H9 (cell line): Measurements from ENCODE around the gene KCNJ1. TPM values are rescaled to one million over a fixed set of nuclear protein-coding genes. Genes with fewer than 3 reads are reported as not detected.

Experiments
- DNase-seq: peaks from one replicate; pipeline ENCODE4 v3.0.0-alpha.2; 2017
- H2AFZ ChIP-seq: one replicate; pipeline ENCODE4 v1.6.1; 2013; ENCODE audit warnings: mild to moderate bottlenecking, low read length, control low read depth, moderate library complexity
- H2AK5ac ChIP-seq: 2 replicates; pipeline ENCODE4 v1.6.1; 2013; ENCODE audit warnings: low read length, control low read depth, mixed read lengths; ENCODE audit not compliant: insufficient read length
- H2BK120ac ChIP-seq: one replicate; pipeline ENCODE4 v1.6.1; 2013; ENCODE audit warnings: low read depth, mild to moderate bottlenecking, low read length, control low read depth, inconsistent platforms; ENCODE audit not compliant: poor library complexity, severe bottlenecking
- H2BK12ac ChIP-seq: 2 replicates; pipeline ENCODE4 v1.6.1; 2013; ENCODE audit warnings: low read length, control low read depth, mixed read lengths, low read depth; ENCODE audit not compliant: insufficient read length
- H2BK15ac ChIP-seq: 2 replicates; pipeline ENCODE4 v1.6.1; 2013; ENCODE audit warnings: low read depth, low read length, control low read depth
- H2BK20ac ChIP-seq: one replicate; pipeline ENCODE4 v1.6.1; 2013; ENCODE audit warnings: low read depth, mild to moderate bottlenecking, low read length, control low read depth, inconsistent platforms; ENCODE audit not compliant: poor library complexity, severe bottlenecking
- H2BK5ac ChIP-seq: 2 replicates; pipeline ENCODE4 v1.6.1; 2013; ENCODE audit warnings: low read length, control low read depth, mixed read lengths; ENCODE audit not compliant: insufficient read length
- H3K14ac ChIP-seq: 2 replicates; pipeline ENCODE4 v1.6.1; 2013; ENCODE audit warnings: low read length, control low read depth; ENCODE audit not compliant: insufficient read depth
- H3K18ac ChIP-seq: 2 replicates; pipeline ENCODE4 v1.6.1; 2013; ENCODE audit warnings: low read depth, mild to moderate bottlenecking, mixed read lengths, low read length, control low read depth; ENCODE audit not compliant: insufficient read length
- H3K23ac ChIP-seq: 2 replicates; pipeline ENCODE4 v1.6.1; 2013; ENCODE audit warnings: low read length, control low read depth, mixed read lengths, low read depth; ENCODE audit not compliant: insufficient read length
- H3K23me2 ChIP-seq: 2 replicates; pipeline ENCODE4 v1.6.1; 2013; ENCODE audit warnings: low read depth, mild to moderate bottlenecking, mixed read lengths, low read length, control low read depth; ENCODE audit not compliant: insufficient read length, poor library complexity, severe bottlenecking
- H3K27ac ChIP-seq: 2 replicates; pipeline ENCODE4 v1.5.1; 2013; ENCODE audit warnings: low read length, control low read depth, mixed read lengths, low read depth; ENCODE audit not compliant: insufficient read length
- H3K27me3 ChIP-seq: 2 replicates; pipeline ENCODE4 v1.6.1; 2013; ENCODE audit warnings: low read length, control low read depth, inconsistent platforms; ENCODE audit not compliant: insufficient read depth
- H3K4ac ChIP-seq: 2 replicates; pipeline ENCODE4 v1.6.1; 2013; ENCODE audit warnings: low read depth, mild to moderate bottlenecking, control low read depth, inconsistent platforms, low read length, moderate library complexity
- H3K4me1 ChIP-seq: 2 replicates; pipeline ENCODE4 v1.6.1; 2013; ENCODE audit warnings: low read length, control low read depth, inconsistent platforms; ENCODE audit not compliant: insufficient read depth
- H3K4me2 ChIP-seq: 2 replicates; pipeline ENCODE4 v1.6.1; 2013; ENCODE audit warnings: low read length, control low read depth, mixed read lengths; ENCODE audit not compliant: insufficient read length, insufficient read depth
- H3K56ac ChIP-seq: 2 replicates; pipeline ENCODE4 v1.6.1; 2013; ENCODE audit warnings: low read depth, mild to moderate bottlenecking, mixed read lengths, low read length, control low read depth; ENCODE audit not compliant: insufficient read length
- H3K79me1 ChIP-seq: 2 replicates; pipeline ENCODE4 v1.6.1; 2013; ENCODE audit warnings: low read depth, mild to moderate bottlenecking, moderate library complexity, low read length, control low read depth, inconsistent platforms; ENCODE audit not compliant: insufficient read depth, poor library complexity, severe bottlenecking
- H3K79me2 ChIP-seq: 2 replicates; pipeline ENCODE4 v1.6.1; 2013; ENCODE audit warnings: low read length, control low read depth, inconsistent platforms; ENCODE audit not compliant: insufficient read depth
- H3K9ac ChIP-seq: 2 replicates; pipeline ENCODE4 v1.6.1; 2013; ENCODE audit warnings: low read length, control low read depth, mixed read lengths; ENCODE audit not compliant: insufficient read length; ENCODE audit errors: extremely low read depth
- H3K9me3 ChIP-seq: one replicate; pipeline ENCODE4 v1.6.1; 2013; ENCODE audit warnings: low read depth, low read length, inconsistent platforms; ENCODE audit not compliant: control insufficient read depth
- H3T11ph ChIP-seq: one replicate; pipeline ENCODE4 v1.6.1; 2013; ENCODE audit warnings: mild to moderate bottlenecking, low read length, control low read depth, inconsistent platforms
- H4K20me1 ChIP-seq: one replicate; pipeline ENCODE4 v1.6.1; 2013; ENCODE audit not compliant: control insufficient read depth, insufficient read length, insufficient read depth
- H4K5ac ChIP-seq: 2 replicates; pipeline ENCODE4 v1.6.1; 2013; ENCODE audit warnings: low read depth, mild to moderate bottlenecking, mixed read lengths, low read length, control low read depth; ENCODE audit not compliant: insufficient read length
- H4K8ac ChIP-seq: replicated peaks from 2 replicates; pipeline ENCODE4 v1.6.1; 2013; ENCODE audit warnings: low read length, control low read depth, mixed read lengths, low read depth; ENCODE audit not compliant: insufficient read length
- H4K91ac ChIP-seq: 2 replicates; pipeline ENCODE4 v1.6.1; 2013; ENCODE audit warnings: low read depth, mild to moderate bottlenecking, moderate library complexity, mixed read lengths, low read length, control low read depth; ENCODE audit not compliant: insufficient read length
- H3K27ac Mint-ChIP-seq, 3 experiments: 2 replicates in 2 of 3; 3 replicates in 1 of 3; pipeline ENCODE4 v1.8.0; 2020 to 2021; ENCODE audit warnings: mixed read lengths in 3 of 3, mild to moderate bottlenecking in 1 of 3, moderate library complexity in 1 of 3
- H3K27me3 Mint-ChIP-seq: 2 replicates; pipeline ENCODE4 v1.8.0; 2021; ENCODE audit warnings: low read depth, mild to moderate bottlenecking, moderate library complexity, mixed read lengths
- H3K36me3 Mint-ChIP-seq, 3 experiments: 2 replicates in 2 of 3; 3 replicates in 1 of 3; pipeline ENCODE4 v1.8.0; 2020 to 2021; ENCODE audit warnings: low read depth in 3 of 3, mixed read lengths in 3 of 3; ENCODE audit not compliant: insufficient read depth in 1 of 3
- H3K4me1 Mint-ChIP-seq, 2 experiments: 2 replicates each; pipeline ENCODE4 v1.8.0; 2020; ENCODE audit warnings: mixed read lengths in 2 of 2
- H3K4me3 Mint-ChIP-seq, 2 experiments: 2 replicates in 1 of 2; 3 replicates in 1 of 2; pipeline ENCODE4 v1.8.0; 2020 to 2021; ENCODE audit warnings: mild to moderate bottlenecking in 2 of 2, mixed read lengths in 2 of 2, moderate library complexity in 1 of 2
- H3K9me3 Mint-ChIP-seq, 2 experiments: 2 replicates in 1 of 2; 3 replicates in 1 of 2; pipeline ENCODE4 v1.8.0; 2020; ENCODE audit warnings: mild to moderate bottlenecking in 2 of 2, mixed read lengths in 2 of 2, moderate library complexity in 1 of 2
- CTCF ChIP-seq: fragments of 200-600 bp; sonication (generic); conservative IDR thresholded peaks from 3 replicates; pipeline ENCODE4 v1.8.0; 2021; ENCODE audit warnings: antibody characterized with exemption, mild to moderate bottlenecking
- WGBS: extraction: QIAGEN DNeasy Blood & Tissue Kit; methylation state at CpG from one replicate; pipeline ENCODE4 v1.1.7; 2013; ENCODE audit warnings: missing lambda C conversion rate, low lambda C conversion rate, mixed read lengths; ENCODE audit not compliant: insufficient read length; ENCODE audit errors: extremely low coverage; 5-methylcytosine and 5-hydroxymethylcytosine counted together
- total RNA-seq: library from RNA; stranded (reverse); gene quantifications from 2 replicates; pipeline ENCODE4 v1.2.1, GENCODE V29; 2021

The KCNJ1 gene
- total RNA-seq, 1 experiment from 2014 or later: not detected

GRCh38 chr11:128908391-128909246 lies 41.5 kb upstream of the KCNJ1 start:
- H3K79me1 ChIP-seq: no peaks in the 10 kb centered on the region
- no CpG with 5 or more reads among the region's 12 CpGs for WGBS
- H3K56ac ChIP-seq: no peak overlapping the region
- Mint-ChIP-seq H3K27ac (no peak overlapping the region), H3K27me3 (peaks cover 89% of the 10 kb centered on the region), H3K9me3 (peaks cover 2 to 3% of the 10 kb centered on the region in 2 experiments; a peak in 4 of 5 replicates), H3K36me3 (0 out of 7 replicates have a peak, but pooled peaks cover 0 to 4% (median 0%) of the 10 kb centered on the region in 3 experiments), H3K4me1 (peaks cover 13 to 15% of the 10 kb centered on the region in 2 experiments), H3K4me3 (no peak overlapping the region)
- H2BK120ac ChIP-seq: no peak overlapping the region
- H3K27ac ChIP-seq: no peak overlapping the region
- 0 out of 2 replicates have a peak, but pooled peaks cover 2% of the 10 kb centered on the region for H3K4me1 ChIP-seq
- H3T11ph ChIP-seq: no peak overlapping the region
- TF ChIP-seq CTCF: no peak
- peaks cover 8% of the 10 kb centered on the region for H3K23me2 ChIP-seq
- no peaks in the 10 kb centered on the region for H4K20me1 ChIP-seq
- H3K4me2 ChIP-seq: no peak overlapping the region
- H4K5ac ChIP-seq: no peak overlapping the region
- no peak overlapping the region for H3K9ac ChIP-seq
- no peak for DNase-seq
- no peak overlapping the region for H2AK5ac ChIP-seq
- no peak overlapping the region for H2BK20ac ChIP-seq
- no peak overlapping the region for H2AFZ ChIP-seq
- no peak overlapping the region for H2BK12ac ChIP-seq
- no peak overlapping the region for H2BK15ac ChIP-seq
- no peak overlapping the region for H3K18ac ChIP-seq
- no peak overlapping the region for H3K14ac ChIP-seq
- no peak overlapping the region for H4K91ac ChIP-seq
- no peak overlapping the region for H4K8ac ChIP-seq
- H3K79me2 ChIP-seq: no peaks in the 10 kb centered on the region
- H2BK5ac ChIP-seq: no peak overlapping the region
- H3K27me3 ChIP-seq: peaks cover 25% of the 10 kb centered on the region
- no peak overlapping the region for H3K23ac ChIP-seq
- H3K4ac ChIP-seq: no peak overlapping the region
- no peaks in the 10 kb centered on the region for H3K9me3 ChIP-seq
